HG03060 (cell line): Measurements from ENCODE around the gene LRRC26.
"Not testable (repeated sequence)": the region's sequence is repeated elsewhere in the genome, so short reads cannot be mapped to it uniquely, and the experiment has no call there.

Source experiments
- ATAC-seq: cut with Tn5 transposase; IDR thresholded peaks from one replicate; pipeline ENCODE4 v1.9.1; 2021; ENCODE audit warnings: low read depth, moderate number of reproducible peaks; ENCODE audit not compliant: unreplicated experiment

The LRRC26 gene

GRCh38 chr9:137139468-137140150 is 30.2 kb downstream of the LRRC26 start:
- ATAC-seq: no peak

GRCh38 chr9:137138722-137139467 is 31.0 kb downstream of the LRRC26 start, which contains the start of gene GRIN1:
Gene GRIN1, plus strand, starts transcription at chr9:137139154. Its CDS starts 333 bp downstream, at chr9:137139487.
- no peak for ATAC-seq

- ATAC-seq: no peak
These were observed 31.7 kb downstream of the LRRC26 start for GRCh38 chr9:137138058-137138721.

GRCh38 chr9:137136881-137137607 is 32.8 kb downstream of the LRRC26 start:
- no peak for ATAC-seq

- ATAC-seq: no peak
These were observed 33.5 kb downstream of the LRRC26 start for GRCh38 chr9:137136261-137136880.

- ATAC-seq: not testable (repeated sequence)
These were observed 34.7 kb downstream of the LRRC26 start for GRCh38 chr9:137135154-137135553.

GRCh38 chr9:137134191-137134590 is 35.7 kb downstream of the LRRC26 start:
- no peak for ATAC-seq

- ATAC-seq: no peak
These were observed 39.6 kb downstream of the LRRC26 start for GRCh38 chr9:137130176-137130755.

- ATAC-seq: no peak
These were observed 40.2 kb downstream of the LRRC26 start for GRCh38 chr9:137129456-137130175.

- ATAC-seq: no peak
These were observed 40.9 kb downstream of the LRRC26 start for GRCh38 chr9:137128862-137129455.

- no peak for ATAC-seq
These were observed 41.5 kb downstream of the LRRC26 start for GRCh38 chr9:137128158-137128861.

GRCh38 chr9:137127301-137128157 is 42.3 kb downstream of the LRRC26 start:
- ATAC-seq: no peak

GRCh38 chr9:137126786-137127185 is 43.1 kb downstream of the LRRC26 start:
- ATAC-seq: no peak

- not testable (repeated sequence) for ATAC-seq
These were observed 45.8 kb downstream of the LRRC26 start for GRCh38 chr9:137123952-137124462.

GRCh38 chr9:137123468-137123837 is 46.4 kb downstream of the LRRC26 start:
- ATAC-seq: no peak

- not testable (repeated sequence) for ATAC-seq
These were observed 46.9 kb downstream of the LRRC26 start for GRCh38 chr9:137122796-137123467.
